Regular cardiac myocyte (primary cell): ENCODE measurements around the gene NENF. TPM values are rescaled to one million over a fixed set of nuclear protein-coding genes. Genes with fewer than 3 reads are reported as not detected.

Source experiments
- total RNA-seq: library from RNA; depleted of rRNA; stranded (reverse); fragments of >200 nt; gene quantifications from 2 replicates; pipeline ENCODE4 v1.2.3, GENCODE V29; 2014

NENF gene
- total RNA-seq: 31.2 and 90.5 TPM in 2 replicates

DNA sequence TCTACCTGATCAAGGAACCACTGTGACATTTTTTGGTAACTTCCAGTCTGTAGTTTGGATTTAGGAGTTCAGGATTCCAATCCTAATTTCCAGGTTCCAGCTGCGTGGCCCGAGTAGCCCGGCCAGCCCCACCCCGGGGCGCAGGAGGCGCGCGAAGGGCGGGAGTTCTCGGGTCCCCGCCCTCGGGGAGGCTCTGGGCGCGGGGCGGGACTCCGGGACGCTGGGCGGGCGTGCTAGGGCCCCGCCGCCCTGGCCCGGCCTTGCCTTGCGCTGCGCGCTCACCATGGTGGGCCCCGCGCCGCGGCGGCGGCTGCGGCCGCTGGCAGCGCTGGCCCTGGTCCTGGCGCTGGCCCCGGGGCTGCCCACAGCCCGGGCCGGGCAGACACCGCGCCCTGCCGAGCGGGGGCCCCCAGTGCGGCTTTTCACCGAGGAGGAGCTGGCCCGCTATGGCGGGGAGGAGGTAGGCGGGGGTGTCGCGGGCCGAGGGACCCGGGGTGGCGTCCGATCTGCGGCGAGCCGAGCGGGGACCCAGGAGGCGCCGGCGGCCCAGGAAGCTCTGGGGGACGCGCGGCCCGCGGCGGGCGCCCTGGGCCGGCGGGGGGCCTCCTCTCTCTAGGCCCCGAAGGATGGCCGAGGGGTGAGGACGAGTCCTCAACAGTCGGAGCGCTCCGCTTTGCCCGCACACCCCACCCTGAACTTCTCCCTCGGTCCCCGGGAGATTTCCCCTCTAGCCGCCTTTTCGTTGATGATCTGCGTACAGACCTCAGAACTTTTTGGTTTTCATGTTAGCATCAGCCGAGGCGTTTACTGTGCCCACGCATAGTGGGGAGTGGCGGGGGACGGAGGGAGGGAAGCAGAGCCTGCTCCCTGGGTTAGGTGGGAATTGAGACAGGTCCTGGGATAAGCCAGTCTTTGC lies at the start of gene NENF:
NENF (plus strand) TSS at position 260 of the 916 bp plus-strand sequence; CDS start at position 284, 24 bp downstream.

GRCh38 chr1:212414328-212415106 lies 18.2 kb upstream of the NENF start, which contains the start of gene PACC1:
TSS of gene PACC1 (minus strand) at chr1:212414886. CDS start at chr1:212414757, 129 bp downstream.

Other genes with a start within 250 kb of the NENF start
- 21.5 and 29.0 TPM in 2 replicates for gene PPP2R5A, start 147.5 kb upstream of the NENF start, total RNA-seq
- gene PACC1, start 18.0 kb upstream of the NENF start, total RNA-seq: 7.5 and 12.4 TPM in 2 replicates
- 5.4 and 14.9 TPM in 2 replicates for gene ATF3, start 175.8 kb downstream of the NENF start, total RNA-seq